Measurements from ENCODE around the gene PAK3. TPM values are rescaled to one million over a fixed set of nuclear protein-coding genes. Genes with fewer than 3 reads are reported as not detected.

The PAK3 gene
- total RNA-seq, 1 experiment from 2014 or later: 7.5 TPM

- no peak overlapping the region for H4K91ac ChIP-seq (ENCODE audit: insufficient read length, low read depth, low read length)
- H3K79me2 ChIP-seq (ENCODE audit: insufficient read depth, low read length): no peaks in the 10 kb centered on the region
These were observed 163.6 kb downstream of the PAK3 start for GRCh38 chrX:111259559-111259958.

More at GRCh38 chrX:111259559-111259958, 163.6 kb downstream of the PAK3 start:
- Histone ChIP-seq H2BK120ac (ENCODE audit: low read depth, low read length, poor library complexity, severe bottlenecking) (no peak overlapping the region), H3K23ac (ENCODE audit: insufficient read length, low read depth, low read length) (no peak overlapping the region), H3K27me3 (ENCODE audit: insufficient read depth, low read length) (no peaks in the 10 kb centered on the region), H3K79me1 (ENCODE audit: insufficient read depth, low read depth, low read length, poor library complexity, severe bottlenecking) (no peaks in the 10 kb centered on the region), H2BK20ac (ENCODE audit: low read depth, low read length, poor library complexity, severe bottlenecking) (no peak overlapping the region), H2AFZ (ENCODE audit: low read length) (no peak overlapping the region), H2BK12ac (ENCODE audit: insufficient read length, low read depth, low read length) (no peak overlapping the region), H4K20me1 (ENCODE audit: control insufficient read depth, insufficient read depth, insufficient read length) (no peaks in the 10 kb centered on the region), H2AK5ac (ENCODE audit: insufficient read length, low read length) (no peak overlapping the region), H3K23me2 (ENCODE audit: insufficient read length, low read depth, low read length, poor library complexity, severe bottlenecking) (no peaks in the 10 kb centered on the region), H2BK5ac (ENCODE audit: insufficient read length, low read length) (no peak overlapping the region), H3T11ph (ENCODE audit: low read length) (no peak overlapping the region), H2BK15ac (ENCODE audit: low read depth, low read length) (no peak overlapping the region), H3K9me3 (ENCODE audit: control insufficient read depth, low read depth, low read length) (no peaks in the 10 kb centered on the region), H3K56ac (ENCODE audit: insufficient read length, low read depth, low read length) (no peak overlapping the region), H4K5ac (ENCODE audit: insufficient read length, low read depth, low read length) (no peak overlapping the region), H4K8ac (replicated peaks; ENCODE audit: insufficient read length, low read depth, low read length) (no peak overlapping the region), H3K4me2 (ENCODE audit: insufficient read depth, insufficient read length, low read length) (no peak overlapping the region), H3K14ac (ENCODE audit: insufficient read depth, low read length) (no peak overlapping the region), H3K18ac (ENCODE audit: insufficient read length, low read depth, low read length) (no peak overlapping the region), H3K27ac (ENCODE audit: insufficient read length, low read depth, low read length) (no peak overlapping the region), H3K4ac (ENCODE audit: low read depth, low read length) (no peak overlapping the region), H3K9ac (ENCODE audit: extremely low read depth, insufficient read length, low read length) (no peak overlapping the region), H3K4me1 (ENCODE audit: insufficient read depth, low read length) (peaks cover 4% of the 10 kb centered on the region; the same call in 1 of the 2 replicates)
- H3K36me3 Mint-ChIP-seq (ENCODE audit: insufficient read depth in 1 of 3, low read depth in 3 of 3): no peaks in the 10 kb centered on the region
- no peaks in the 10 kb centered on the region for H3K27me3 Mint-ChIP-seq (ENCODE audit: low read depth)
- H3K4me1 Mint-ChIP-seq: peaks cover 9 to 13% of the 10 kb centered on the region in 2 experiments
- no peak overlapping the region for H3K4me3 Mint-ChIP-seq
- no peak for DNase-seq
- WGBS (ENCODE audit: extremely low coverage, insufficient read length, low lambda C conversion rate): no CpG with 5 or more reads among the region's 3 CpGs
- H3K27ac Mint-ChIP-seq: no peak overlapping the region
- no peak for TF ChIP-seq CTCF (conservative IDR thresholded peaks at IDR 0.05)
- no peaks in the 10 kb centered on the region for H3K9me3 Mint-ChIP-seq
